Right lobe of liver (tissue), 6 donors: ENCODE measurements around the gene SLC6A7. TPM values are rescaled to one million over a fixed set of nuclear protein-coding genes. Genes with fewer than 3 reads are reported as not detected.
"Not testable (repeated sequence)": the region's sequence is repeated elsewhere in the genome, so short reads cannot be mapped to it uniquely, and the experiment has no call there.

ENCODE experiments used
- ATAC-seq, 4 donors: fragments of 200-7000 bp; cut with Tn5 transposase; one replicate each; pipeline ENCODE4 v1.9.1; 2020; ENCODE audit warnings: mild to moderate bottlenecking in 4 of 4, moderate library complexity in 4 of 4
- DNase-seq, 3 donors: peaks; one replicate each; pipeline ENCODE4 v3.0.0-alpha.2; 2020
- H3K27ac ChIP-seq, 3 donors: fragments of 200-600 bp; one replicate each; pipeline ENCODE4 v1.8.0; 2022
- H3K27me3 ChIP-seq, 2 donors: fragments of 200-600 bp; one replicate each; pipeline ENCODE4 v1.8.0; 2022
- H3K36me3 ChIP-seq, 4 donors: fragments of 200-600 bp; sonication (generic) in 1 of 4; one replicate each; pipeline versions ENCODE4 v1.5.1 to v1.8.0; 2017 to 2022; ENCODE audit warnings: control low read depth in 1 of 4
- H3K4me1 ChIP-seq, 4 donors: fragments of 200-600 bp; sonication (generic) in 1 of 4; one replicate each; pipeline versions ENCODE4 v1.5.1 to v1.8.0; 2017 to 2022; ENCODE audit warnings: control low read depth in 1 of 4
- H3K4me3 ChIP-seq, 3 donors: fragments of 200-600 bp; one replicate each; pipeline ENCODE4 v1.8.0; 2022
- H3K9me3 ChIP-seq, 4 donors: fragments of 200-600 bp; sonication (generic) in 1 of 4; one replicate each; pipeline versions ENCODE4 v1.5.1 to v1.8.0; 2017 to 2022; ENCODE audit warnings: control low read depth in 1 of 4
- CTCF ChIP-seq, 4 donors: fragments of 200-600 bp in 3 of 4; fragments of 450-650 bp in 1 of 4; IDR thresholded peaks; one replicate each; pipeline versions ENCODE4 v1.5.1 to v1.8.0; 2016 to 2022; ENCODE audit warnings: antibody characterized with exemption in 4 of 4, mild to moderate bottlenecking in 2 of 4
- POLR2A ChIP-seq: fragments of 450-650 bp; IDR thresholded peaks from one replicate; pipeline ENCODE4 v1.6.1; 2017; ENCODE audit warnings: antibody characterized with exemption, mild to moderate bottlenecking
- WGBS: methylation state at CpG from one replicate; pipeline ENCODE4 v1.1.6; 2018; ENCODE audit warnings: low coverage, low lambda C conversion rate; ENCODE audit not compliant: insufficient coverage; ENCODE audit errors: missing lambda C conversion rate; 5-methylcytosine and 5-hydroxymethylcytosine counted together
- intact Hi-C, 2 donors: fragments of 100-400 bp; cut with DNase I; formaldehyde crosslinking; loops; one replicate each; pipeline versions ENCODE4 v1.11.2 to v1.14.1; 2022
- total RNA-seq, 6 experiments: library from RNA; depleted of rRNA in 2 of 6; stranded (reverse); fragments of >200 nt in 2 of 6; fragmentation: NEBNext Ultra II Directional in 3 of 6; extraction: Animal tissue kit (Norgen Biotek cat#: 25700) in 3 of 6; gene quantifications; one replicate each; pipeline versions ENCODE4 v1.1.0 to v1.2.4, GENCODE V29; 2016 to 2023
- donor health status: DM: no; HTN: yes; CAD: no.
- donor health status: DM: no; HTN: no; CAD: no.
- donor health status: DM: no; HTN: no; CAD: no.
- donor health status: DM: no; HTN: yes; CAD: no.
- donor health status: DM: no; HTN: yes; CAD: no.

SLC6A7 gene
- total RNA-seq, 6 experiments from 2014 or later: not detected

- H3K27ac ChIP-seq: no peak overlapping the region
- intact Hi-C loops: no loop called here
- peak in 3 of 4 donors; percentile 8 to 37 (median 33) for ATAC-seq
- no peaks in the 10 kb centered on the region for H3K9me3 ChIP-seq
- no peaks in the 10 kb centered on the region for H3K4me1 ChIP-seq
- DNase-seq: no peak
- WGBS: 70% methylated on average over 2 of the region's 18 CpGs
- no peaks in the 10 kb centered on the region for H3K36me3 ChIP-seq
- no peaks in the 10 kb centered on the region for H3K27me3 ChIP-seq
- TF ChIP-seq POLR2A: no peak
- no peak for TF ChIP-seq CTCF (IDR thresholded peaks at IDR 0.05)
- H3K4me3 ChIP-seq: no peak overlapping the region
Observed at GRCh38 chr5:150245111-150245789, 55.4 kb downstream of the SLC6A7 start.

- no peak for TF ChIP-seq CTCF (IDR thresholded peaks at IDR 0.05)
- TF ChIP-seq POLR2A: no peak
- no peak overlapping the region for H3K4me3 ChIP-seq
- no peaks in the 10 kb centered on the region for H3K36me3 ChIP-seq
- no CpG with 5 or more reads among the region's 3 CpGs for WGBS
- intact Hi-C loops: no loop called here
- ATAC-seq: no peak
- no peak overlapping the region for H3K27ac ChIP-seq
- no peak for DNase-seq
- H3K4me1 ChIP-seq: no peaks in the 10 kb centered on the region
- H3K27me3 ChIP-seq: no peaks in the 10 kb centered on the region
- H3K9me3 ChIP-seq: no peaks in the 10 kb centered on the region
Observed at GRCh38 chr5:150245808-150246207, 55.9 kb downstream of the SLC6A7 start.

- H3K27ac ChIP-seq: no peak overlapping the region
- ATAC-seq (no peak), DNase-seq (no peak)
- WGBS: 100% methylated on average over 4 of the region's 5 CpGs
- no peaks in the 10 kb centered on the region for H3K27me3 ChIP-seq
- H3K4me1 ChIP-seq: no peaks in the 10 kb centered on the region
- no peaks in the 10 kb centered on the region for H3K9me3 ChIP-seq
- H3K36me3 ChIP-seq: no peaks in the 10 kb centered on the region
- no peak overlapping the region for H3K4me3 ChIP-seq
- intact Hi-C loops: no loop called here
- TF ChIP-seq POLR2A: no peak
Observed at GRCh38 chr5:150246429-150246828, 56.6 kb downstream of the SLC6A7 start.

- peak in 2 of 4 donors; percentile 79 to 85 for ATAC-seq
- H3K36me3 ChIP-seq: no peaks in the 10 kb centered on the region
- H3K27ac ChIP-seq: no peak overlapping the region
- H3K4me1 ChIP-seq: no peaks in the 10 kb centered on the region
- DNase-seq: peak in 2 of 3 donors; percentile 47 to 65
- no peaks in the 10 kb centered on the region for H3K27me3 ChIP-seq
- no peak overlapping the region for H3K4me3 ChIP-seq
- TF ChIP-seq POLR2A (no peak), CTCF (IDR thresholded peaks at IDR 0.05) (no peak)
- WGBS: 76% methylated on average over 3 of the region's 5 CpGs
- no peaks in the 10 kb centered on the region for H3K9me3 ChIP-seq
- intact Hi-C loops: no loop called here
Observed at GRCh38 chr5:150246835-150247234, 57.0 kb downstream of the SLC6A7 start.

GRCh38 chr5:150247726-150248125 is 57.9 kb downstream of the SLC6A7 start:
- 94% methylated on average over 5 of the region's 9 CpGs for WGBS
- no peak for TF ChIP-seq CTCF (IDR thresholded peaks at IDR 0.05)
- TF ChIP-seq POLR2A: no peak
- no peaks in the 10 kb centered on the region for H3K36me3 ChIP-seq
- ATAC-seq: no peak
- H3K9me3 ChIP-seq: no peaks in the 10 kb centered on the region
- intact Hi-C loops: no loop called here
- no peak overlapping the region for H3K27ac ChIP-seq
- no peaks in the 10 kb centered on the region for H3K4me1 ChIP-seq
- no peak for DNase-seq
- no peak overlapping the region for H3K4me3 ChIP-seq
- no peaks in the 10 kb centered on the region for H3K27me3 ChIP-seq

- H3K27ac ChIP-seq, intact Hi-C loops, H3K4me3 ChIP-seq, H3K36me3 ChIP-seq, ATAC-seq, DNase-seq, H3K4me1 ChIP-seq, H3K27me3 ChIP-seq, H3K9me3 ChIP-seq: not testable (repeated sequence)
- 79% methylated on average over 6 of the region's 6 CpGs for whole genome bisulfite sequencing
Observed at GRCh38 chr5:150248493-150248892, 58.6 kb downstream of the SLC6A7 start.
